Upper lobe of right lung (tissue), 1 donor: ENCODE data around the gene OTC. TPM values are rescaled to one million over a fixed set of nuclear protein-coding genes. Genes with fewer than 3 reads are reported as not detected.

Experiments used
- ATAC-seq: fragments of 200-7000 bp; cut with Tn5 transposase; one replicate; pipeline ENCODE4 v1.9.1; 2020; ENCODE audit warnings: mild to moderate bottlenecking, moderate library complexity
- DNase-seq: peaks from one replicate; pipeline ENCODE4 v3.0.0-alpha.2; 2020
- H3K27ac ChIP-seq: fragments of 200-600 bp; one replicate; pipeline ENCODE4 v1.8.0; 2022
- H3K27me3 ChIP-seq: fragments of 200-600 bp; one replicate; pipeline ENCODE4 v1.8.0; 2022; ENCODE audit warnings: mild to moderate bottlenecking
- H3K36me3 ChIP-seq: fragments of 200-600 bp; one replicate; pipeline ENCODE4 v1.8.0; 2022
- H3K4me1 ChIP-seq: fragments of 200-600 bp; one replicate; pipeline ENCODE4 v1.8.0; 2022
- H3K4me3 ChIP-seq: fragments of 200-600 bp; one replicate; pipeline ENCODE4 v1.8.0; 2022; ENCODE audit warnings: mild to moderate bottlenecking
- H3K9me3 ChIP-seq: fragments of 200-600 bp; one replicate; pipeline ENCODE4 v1.8.0; 2022
- intact Hi-C: fragments of 100-400 bp; cut with DNase I; formaldehyde crosslinking; loops from one replicate; pipeline ENCODE4 v1.11.0; 2022
- total RNA-seq: library from RNA; stranded (reverse); fragmentation: NEBNext Ultra II Directional; extraction: Animal tissue kit (Norgen Biotek cat#: 25700); gene quantifications from one replicate; pipeline ENCODE4 v1.2.1, GENCODE V29; 2021
- TF ChIP-seq, protein P1 (sequence below): fragments of 200-600 bp; IDR thresholded peaks from one replicate; pipeline ENCODE4 v1.8.0; 2022; ENCODE audit warnings: antibody characterized with exemption
- donor health status: DM: no; HTN: yes; CAD: no; lungs with severe emphysema.

OTC gene
- total RNA-seq, 1 donor from 2014 or later, result 1.7 TPM

DNA sequence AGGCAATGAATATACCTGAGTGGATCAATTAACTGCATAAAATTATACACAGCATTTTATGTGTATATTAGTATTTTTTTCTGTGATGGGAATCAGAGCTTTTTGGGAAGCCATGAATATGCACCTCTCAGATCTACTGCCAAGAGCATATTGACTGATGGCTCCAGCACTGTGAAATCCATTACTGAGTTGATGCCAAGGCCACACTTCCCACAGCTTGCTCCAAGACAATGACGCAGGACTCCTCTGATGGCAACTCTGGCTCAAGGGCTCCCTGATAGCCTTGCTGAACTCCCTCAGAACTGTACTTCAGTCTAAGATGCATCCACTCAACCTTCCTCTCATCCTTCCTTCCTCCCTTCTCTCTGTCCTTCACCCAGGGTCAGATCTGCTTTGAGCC lies 82.7 kb downstream of the OTC start:
- H3K36me3 ChIP-seq, result no peaks in the 10 kb centered on the region
- no peak for ATAC-seq

GRCh38 chrX:38437093-38437492 lies 84.7 kb downstream of the OTC start:
- TF ChIP-seq, protein P1, sequence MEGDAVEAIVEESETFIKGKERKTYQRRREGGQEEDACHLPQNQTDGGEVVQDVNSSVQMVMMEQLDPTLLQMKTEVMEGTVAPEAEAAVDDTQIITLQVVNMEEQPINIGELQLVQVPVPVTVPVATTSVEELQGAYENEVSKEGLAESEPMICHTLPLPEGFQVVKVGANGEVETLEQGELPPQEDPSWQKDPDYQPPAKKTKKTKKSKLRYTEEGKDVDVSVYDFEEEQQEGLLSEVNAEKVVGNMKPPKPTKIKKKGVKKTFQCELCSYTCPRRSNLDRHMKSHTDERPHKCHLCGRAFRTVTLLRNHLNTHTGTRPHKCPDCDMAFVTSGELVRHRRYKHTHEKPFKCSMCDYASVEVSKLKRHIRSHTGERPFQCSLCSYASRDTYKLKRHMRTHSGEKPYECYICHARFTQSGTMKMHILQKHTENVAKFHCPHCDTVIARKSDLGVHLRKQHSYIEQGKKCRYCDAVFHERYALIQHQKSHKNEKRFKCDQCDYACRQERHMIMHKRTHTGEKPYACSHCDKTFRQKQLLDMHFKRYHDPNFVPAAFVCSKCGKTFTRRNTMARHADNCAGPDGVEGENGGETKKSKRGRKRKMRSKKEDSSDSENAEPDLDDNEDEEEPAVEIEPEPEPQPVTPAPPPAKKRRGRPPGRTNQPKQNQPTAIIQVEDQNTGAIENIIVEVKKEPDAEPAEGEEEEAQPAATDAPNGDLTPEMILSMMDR, result no peak
- Histone ChIP-seq H3K27me3 (no peaks in the 10 kb centered on the region), H3K4me1 (no peaks in the 10 kb centered on the region), H3K27ac (no peak overlapping the region), H3K9me3 (no peaks in the 10 kb centered on the region), H3K36me3 (no peaks in the 10 kb centered on the region), H3K4me3 (no peak overlapping the region)
- DNase-seq (no peak), ATAC-seq (no peak)
- intact Hi-C loops, result no loop called here

More for the DNA sequence above, 82.7 kb downstream of the OTC start:
- Histone ChIP-seq H3K27me3 (no peaks in the 10 kb centered on the region), H3K27ac (no peak overlapping the region), H3K4me1 (no peaks in the 10 kb centered on the region), H3K4me3 (no peak overlapping the region), H3K9me3 (no peaks in the 10 kb centered on the region)
- intact Hi-C loops, result no loop called here
- no peak for DNase-seq
- TF ChIP-seq, protein P1, result no peak

- Histone ChIP-seq H3K27me3 (no peaks in the 10 kb centered on the region), H3K36me3 (no peaks in the 10 kb centered on the region), H3K4me1 (no peaks in the 10 kb centered on the region), H3K4me3 (no peak overlapping the region), H3K27ac (no peak overlapping the region), H3K9me3 (no peaks in the 10 kb centered on the region)
- no peak for ATAC-seq
- no peak for DNase-seq
- TF ChIP-seq, protein P1, result no peak
- intact Hi-C loops, result no loop called here
Measured at GRCh38 chrX:38438321-38438720, 85.9 kb downstream of the OTC start.

- Histone ChIP-seq H3K36me3 (no peaks in the 10 kb centered on the region), H3K27ac (no peak overlapping the region), H3K4me1 (no peaks in the 10 kb centered on the region), H3K9me3 (no peaks in the 10 kb centered on the region), H3K4me3 (no peak overlapping the region), H3K27me3 (no peaks in the 10 kb centered on the region)
- intact Hi-C loops, result no loop called here
- DNase-seq (no peak), ATAC-seq (no peak)
- TF ChIP-seq, protein P1, result no peak
Measured at GRCh38 chrX:38452603-38453002, 100.2 kb downstream of the OTC start.

DNA sequence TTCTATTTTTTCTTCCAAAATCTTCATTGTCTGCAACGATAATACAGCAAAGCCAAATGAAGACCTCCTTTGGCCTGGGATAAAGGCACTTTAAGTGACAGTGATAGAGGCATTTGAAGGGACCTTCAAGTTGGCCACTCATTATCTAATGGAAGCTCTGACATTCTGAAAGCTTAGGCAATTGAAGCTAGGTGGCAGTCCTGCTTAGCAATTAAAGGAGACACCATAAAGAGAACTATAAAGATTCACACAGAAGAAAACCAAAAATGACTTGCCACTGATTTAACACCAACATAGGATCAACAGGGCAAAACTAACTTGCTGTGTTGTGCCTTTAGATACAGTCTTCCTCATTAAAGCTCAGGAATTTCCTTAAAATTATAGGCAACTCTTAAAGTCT lies 105.7 kb downstream of the OTC start:
- H3K36me3 ChIP-seq, result no peaks in the 10 kb centered on the region
- no peak overlapping the region for H3K27ac ChIP-seq
- no peak for ATAC-seq
- TF ChIP-seq, protein P1, result peak; percentile 15
- intact Hi-C loops, result no loop called here
- H3K9me3 ChIP-seq, result no peaks in the 10 kb centered on the region
- DNase-seq, result no peak
- no peaks in the 10 kb centered on the region for H3K27me3 ChIP-seq
- no peak overlapping the region for H3K4me3 ChIP-seq
- no peaks in the 10 kb centered on the region for H3K4me1 ChIP-seq

GRCh38 chrX:38462257-38462656 lies 109.9 kb downstream of the OTC start:
- Histone ChIP-seq H3K36me3 (no peaks in the 10 kb centered on the region), H3K4me3 (no peak overlapping the region), H3K27ac (no peak overlapping the region), H3K4me1 (no peaks in the 10 kb centered on the region), H3K27me3 (no peaks in the 10 kb centered on the region), H3K9me3 (no peaks in the 10 kb centered on the region)
- DNase-seq (no peak), ATAC-seq (no peak)
- TF ChIP-seq, protein P1, result no peak
- intact Hi-C loops, result no loop called here
